Caco-2 (cell line): ENCODE data around the gene AASDH. TPM values are rescaled to one million over a fixed set of nuclear protein-coding genes. Genes with fewer than 3 reads are reported as not detected.

ENCODE experiments used
- BruUV-seq: library from RNA; stranded (reverse); fragments of 400-500 nt; replicated peaks from 2 replicates; lab custom pipeline; 2021; lab: Mats Ljungman, UMichigan
- CTCF ChIA-PET: fragments of 300-600 bp; sonication (Branson Sonifier 250); formaldehyde crosslinking; loops from one replicate; lab custom pipeline; 2022; ENCODE audit warnings: antibody characterized with exemption; lab: Charles Lee
- POLR2A ChIA-PET: fragments of 300-600 bp; sonication (Branson Sonifier 250); formaldehyde crosslinking; loops from one replicate; lab custom pipeline; 2022; ENCODE audit warnings: antibody characterized with exemption; lab: Charles Lee
- DNase-seq, 2 experiments: peaks; one replicate each; pipeline versions ENCODE4 v3.0.0 to v3.0.0-alpha.2; 2020 to 2022
- H3K27me3 ChIP-seq: replicated peaks from 2 replicates; pipeline ENCODE4 v1.6.0; 2011; ENCODE audit warnings: low read length; ENCODE audit not compliant: control insufficient read depth, insufficient read depth
- H3K36me3 ChIP-seq: 2 replicates; pipeline ENCODE4 v1.5.1; 2011; ENCODE audit warnings: low read length; ENCODE audit not compliant: control insufficient read depth, insufficient read depth
- H3K4me1 ChIP-seq: fragments of 250-450 bp; sonication (Bioruptor Pico); 2 replicates; pipeline ENCODE4 v1.5.1; 2020; ENCODE audit warnings: mild to moderate bottlenecking
- H3K4me3 ChIP-seq: 2 replicates; pipeline ENCODE4 v1.5.1; 2011; ENCODE audit warnings: low read depth, mild to moderate bottlenecking, control low read depth, low read length
- H3K9me3 ChIP-seq: fragments of 250-450 bp; sonication (Bioruptor Pico); 2 replicates; pipeline ENCODE4 v1.5.1; 2020; ENCODE audit warnings: mild to moderate bottlenecking, moderate library complexity
- H3K27ac Mint-ChIP-seq: one replicate; pipeline ENCODE4 v1.8.0; 2022; ENCODE audit warnings: mixed read lengths; ENCODE audit not compliant: unreplicated experiment
- H3K27me3 Mint-ChIP-seq: one replicate; pipeline ENCODE4 v1.8.0; 2022; ENCODE audit warnings: mixed read lengths; ENCODE audit not compliant: insufficient read depth, unreplicated experiment
- H3K36me3 Mint-ChIP-seq: one replicate; pipeline ENCODE4 v1.8.0; 2022; ENCODE audit warnings: mild to moderate bottlenecking, mixed read lengths; ENCODE audit not compliant: insufficient read depth, unreplicated experiment
- H3K4me1 Mint-ChIP-seq: one replicate; pipeline ENCODE4 v1.8.0; 2022; ENCODE audit warnings: low read depth, mixed read lengths; ENCODE audit not compliant: unreplicated experiment
- H3K4me3 Mint-ChIP-seq: one replicate; pipeline ENCODE4 v1.8.0; 2022; ENCODE audit warnings: mild to moderate bottlenecking, moderate library complexity, mixed read lengths; ENCODE audit not compliant: unreplicated experiment
- H3K9me3 Mint-ChIP-seq: one replicate; pipeline ENCODE4 v1.8.0; 2022; ENCODE audit warnings: mixed read lengths; ENCODE audit not compliant: unreplicated experiment
- intact Hi-C: fragments of 100-400 bp; cut with micrococcal nuclease; formaldehyde crosslinking; loops from one replicate; pipeline ENCODE4 v1.10.0; 2022; ENCODE audit not compliant: unreplicated experiment
- total RNA-seq: library from RNA; stranded (reverse); gene quantifications from 2 replicates; pipeline ENCODE4 v1.2.3, GENCODE V29; 2022
- TF ChIP-seq, protein P1 (sequence below), 2 experiments: fragments of 200-600 bp in 1 of 2; IDR thresholded peaks; 1 replicate in 1 of 2; 2 replicates in 1 of 2; pipeline versions ENCODE4 v1.5.1 to v1.8.0; 2011 to 2022; ENCODE audit warnings: antibody characterized with exemption in 1 of 2, control low read depth in 1 of 2, inconsistent platforms in 1 of 2, low read depth in 1 of 2, low read length in 1 of 2, mild to moderate bottlenecking in 1 of 2, moderate library complexity in 1 of 2; ENCODE audit not compliant: insufficient read depth in 1 of 2, severe bottlenecking in 1 of 2, unreplicated experiment in 1 of 2

Gene AASDH
- total RNA-seq, 1 experiment from 2014 or later = 12.8 TPM

DNA sequence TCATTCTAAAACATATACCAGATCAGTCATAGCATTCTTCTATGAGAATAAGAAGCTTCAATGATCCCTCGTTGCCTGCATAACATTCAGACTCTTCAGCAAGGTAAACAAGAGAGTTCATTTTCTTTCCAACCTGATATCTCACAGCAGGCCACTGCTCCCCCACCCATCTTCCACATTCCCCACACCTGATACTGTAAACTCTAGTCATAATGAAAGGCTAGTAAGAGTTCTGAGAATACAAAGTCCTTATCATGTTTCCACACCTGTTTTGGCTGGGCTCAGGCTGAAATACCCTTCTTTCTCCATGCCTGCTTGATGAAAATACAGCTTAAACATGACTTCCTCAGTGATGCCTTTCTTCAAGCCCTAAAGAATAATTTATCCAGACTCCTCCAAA, 2.3 kb upstream of the AASDH start:
- intact Hi-C loops = no loop called here
- no peaks in the 10 kb centered on the region for H3K27me3 ChIP-seq
- BruUV-seq = no TSS peak
- H3K36me3 Mint-ChIP-seq = peaks cover 47% of the 10 kb centered on the region
- no peak for DNase-seq
- TF ChIP-seq, protein P1, sequence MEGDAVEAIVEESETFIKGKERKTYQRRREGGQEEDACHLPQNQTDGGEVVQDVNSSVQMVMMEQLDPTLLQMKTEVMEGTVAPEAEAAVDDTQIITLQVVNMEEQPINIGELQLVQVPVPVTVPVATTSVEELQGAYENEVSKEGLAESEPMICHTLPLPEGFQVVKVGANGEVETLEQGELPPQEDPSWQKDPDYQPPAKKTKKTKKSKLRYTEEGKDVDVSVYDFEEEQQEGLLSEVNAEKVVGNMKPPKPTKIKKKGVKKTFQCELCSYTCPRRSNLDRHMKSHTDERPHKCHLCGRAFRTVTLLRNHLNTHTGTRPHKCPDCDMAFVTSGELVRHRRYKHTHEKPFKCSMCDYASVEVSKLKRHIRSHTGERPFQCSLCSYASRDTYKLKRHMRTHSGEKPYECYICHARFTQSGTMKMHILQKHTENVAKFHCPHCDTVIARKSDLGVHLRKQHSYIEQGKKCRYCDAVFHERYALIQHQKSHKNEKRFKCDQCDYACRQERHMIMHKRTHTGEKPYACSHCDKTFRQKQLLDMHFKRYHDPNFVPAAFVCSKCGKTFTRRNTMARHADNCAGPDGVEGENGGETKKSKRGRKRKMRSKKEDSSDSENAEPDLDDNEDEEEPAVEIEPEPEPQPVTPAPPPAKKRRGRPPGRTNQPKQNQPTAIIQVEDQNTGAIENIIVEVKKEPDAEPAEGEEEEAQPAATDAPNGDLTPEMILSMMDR (IDR thresholded peaks at IDR 0.05; ENCODE audit: insufficient read depth in 1 of 2, low read depth in 1 of 2, low read length in 1 of 2, severe bottlenecking in 1 of 2, unreplicated experiment in 1 of 2) = no peak
- no peak overlapping the region for H3K4me3 Mint-ChIP-seq
- H3K27ac Mint-ChIP-seq = peak overlapping the region; percentile 32
- ChIA-PET POLR2A (no interaction called here), CTCF (no interaction called here)
- no peaks in the 10 kb centered on the region for H3K9me3 Mint-ChIP-seq
- no peak overlapping the region for H3K4me3 ChIP-seq
- no peaks in the 10 kb centered on the region for H3K36me3 ChIP-seq
- H3K4me1 ChIP-seq = no peaks in the 10 kb centered on the region; the same call in none of the 2 replicates
- H3K27me3 Mint-ChIP-seq = no peaks in the 10 kb centered on the region
- H3K4me1 Mint-ChIP-seq = peaks cover 30% of the 10 kb centered on the region
- H3K9me3 ChIP-seq = no peaks in the 10 kb centered on the region

DNA sequence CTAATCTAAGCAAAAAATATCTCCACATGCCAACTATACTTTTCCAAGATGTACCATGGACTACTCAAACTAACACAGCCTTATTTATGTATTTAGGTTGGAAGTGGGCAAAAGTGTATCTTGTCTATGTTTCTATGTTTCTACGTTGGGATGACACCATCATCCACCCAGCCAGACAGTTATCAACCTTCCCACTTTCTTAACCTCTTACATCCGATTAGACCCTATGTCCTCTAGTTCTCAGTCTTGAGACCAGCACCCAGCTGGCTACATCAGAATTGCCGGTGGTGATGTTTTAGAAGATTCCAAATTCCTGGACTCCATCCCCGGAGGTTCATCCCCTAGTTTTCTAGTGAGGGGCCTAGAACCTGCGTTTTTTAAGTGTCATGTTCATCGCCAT, 1.0 kb upstream of the AASDH start:
- POLR2A ChIA-PET = interaction anchor here (1.8 to 2.4 kb wide), 2 partner anchors 16 to 47 kb away, joined by 6 to 50 read pairs; partner anchors contain the start of genes PAICS and PPAT
- Histone ChIP-seq H3K4me1 (no peaks in the 10 kb centered on the region; the same call in none of the 2 replicates), H3K27me3 (no peaks in the 10 kb centered on the region), H3K9me3 (no peaks in the 10 kb centered on the region), H3K4me3 (peak overlapping the region; percentile 73), H3K36me3 (no peaks in the 10 kb centered on the region)
- no peak for DNase-seq
- H3K4me3 Mint-ChIP-seq = peak overlapping the region; percentile 94
- peaks cover 47% of the 10 kb centered on the region for H3K36me3 Mint-ChIP-seq
- TF ChIP-seq, protein P1 (IDR thresholded peaks at IDR 0.05; ENCODE audit: insufficient read depth in 1 of 2, low read depth in 1 of 2, low read length in 1 of 2, severe bottlenecking in 1 of 2, unreplicated experiment in 1 of 2) = no peak
- H3K27ac Mint-ChIP-seq = peak overlapping the region; percentile 99
- no peaks in the 10 kb centered on the region for H3K9me3 Mint-ChIP-seq
- intact Hi-C loops = no loop called here
- CTCF ChIA-PET = no interaction called here
- peaks cover 30% of the 10 kb centered on the region for H3K4me1 Mint-ChIP-seq
- no TSS peak for BruUV-seq
- H3K27me3 Mint-ChIP-seq = no peaks in the 10 kb centered on the region

DNA sequence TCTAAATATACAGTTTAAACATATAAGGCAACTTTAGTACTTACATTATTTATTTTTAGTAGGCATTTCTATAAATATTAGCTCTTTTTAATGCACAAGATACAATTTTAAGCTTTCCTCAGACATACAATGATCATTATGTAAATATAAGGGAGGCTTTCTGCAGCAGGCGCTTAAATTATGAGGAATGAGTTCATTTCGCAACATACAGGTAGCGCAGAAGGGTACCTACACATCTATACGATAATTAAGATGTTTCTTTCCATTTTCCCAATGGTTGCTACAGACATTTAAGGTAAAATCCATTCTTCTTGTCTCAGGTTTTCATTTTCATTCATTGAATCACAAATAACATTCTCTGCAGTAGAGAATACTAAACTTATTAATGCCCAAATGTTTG, 1.2 kb downstream of the AASDH start:
- no peaks in the 10 kb centered on the region for H3K9me3 Mint-ChIP-seq
- ChIA-PET POLR2A (interaction anchor here (0.6 to 2.4 kb wide), 6 partner anchors 50 to 1000 kb away, joined by 3 to 50 read pairs (median 8); partner anchors contain the start of genes PAICS and PPAT), CTCF (interaction anchor here (0.7 kb wide), 1 partner anchor 22 kb away, joined by 3 read pairs; no protein-coding TSS in a partner anchor)
- TF ChIP-seq, protein P1 (IDR thresholded peaks at IDR 0.05; ENCODE audit: insufficient read depth in 1 of 2, low read depth in 1 of 2, low read length in 1 of 2, severe bottlenecking in 1 of 2, unreplicated experiment in 1 of 2) = no peak
- no peaks in the 10 kb centered on the region for H3K27me3 Mint-ChIP-seq
- DNase-seq = no peak
- intact Hi-C loops = loop anchor here (2.0 kb wide), 1 partner anchor 437 kb away; the partner anchor contains the start of gene CEP135
- H3K4me3 Mint-ChIP-seq = peak overlapping the region; percentile 94
- peaks cover 30% of the 10 kb centered on the region for H3K4me1 Mint-ChIP-seq
- no peaks in the 10 kb centered on the region for H3K27me3 ChIP-seq
- no peaks in the 10 kb centered on the region; the same call in none of the 2 replicates for H3K4me1 ChIP-seq
- H3K4me3 ChIP-seq = peak overlapping the region; percentile 40
- peaks cover 42% of the 10 kb centered on the region for H3K36me3 Mint-ChIP-seq
- no peaks in the 10 kb centered on the region for H3K9me3 ChIP-seq
- H3K27ac Mint-ChIP-seq = peak overlapping the region; percentile 99
- no peaks in the 10 kb centered on the region for H3K36me3 ChIP-seq
- BruUV-seq = no TSS peak
